ENCODE results near the gene PIK3R6. TPM values are rescaled to one million over a fixed set of nuclear protein-coding genes. Genes with fewer than 3 reads are reported as not detected.

PIK3R6 gene
- total and polyA plus RNA-seq, 2 of the 4 experiments (the other 2 are of a cell fraction), result not detected

GRCh38 chr17:8893621-8894201 lies 26.2 kb upstream of the PIK3R6 start:
- ATAC-seq (ENCODE audit: low read depth), result no peak
- intact Hi-C loops (cut with micrococcal nuclease) (loop anchor here (10.0 kb wide), 1 partner anchor 631 kb away; no protein-coding TSS in a partner anchor), dilution Hi-C loops (cut with HindIII; ENCODE audit: low sequenced_read_pairs, unreplicated experiment) (no loop called here), in situ Hi-C loops (cut with MboI; ENCODE audit: low sequenced_read_pairs) (no loop called here)
- Histone ChIP-seq H2AK5ac (ENCODE audit: low read depth, low read length) (no peak overlapping the region), H2BK5ac (ENCODE audit: low read depth, low read length, poor library complexity, severe bottlenecking) (no peak overlapping the region), H4K20me1 (ENCODE audit: insufficient read depth, low read length) (no peaks in the 10 kb centered on the region), H3K27ac (ENCODE audit: insufficient read depth, low read length) (no peak overlapping the region), H3K4me2 (ENCODE audit: low read depth, low read length) (no peak overlapping the region), H2BK20ac (ENCODE audit: low read depth, low read length) (no peak overlapping the region), H3K56ac (ENCODE audit: extremely low read depth, insufficient read depth, low read length) (no peak overlapping the region), H4K91ac (ENCODE audit: insufficient read depth, low read depth, low read length) (no peak overlapping the region), H2AK9ac (replicated peaks; ENCODE audit: low read depth, low read length, poor library complexity) (no peak overlapping the region), H3K4me1 (ENCODE audit: control insufficient read depth, insufficient read depth, low read length) (no peaks in the 10 kb centered on the region), H3K23ac (ENCODE audit: low read depth, low read length) (no peak overlapping the region), H2AFZ (replicated peaks; ENCODE audit: low read length, poor library complexity) (no peak overlapping the region), H3K4me3 (ENCODE audit: insufficient read depth, low read depth, low read length) (no peak overlapping the region), H4K5ac (ENCODE audit: low read depth, low read length) (no peak overlapping the region), H3K14ac (replicated peaks; ENCODE audit: low read depth, low read length) (no peak overlapping the region), H4K8ac (ENCODE audit: low read depth in 2 of 2, low read length in 2 of 2) (no peak overlapping the region), H3K4ac (ENCODE audit: low read depth, low read length) (no peak overlapping the region), H3K36me3 (ENCODE audit: control insufficient read depth, insufficient read depth, low read length) (no peaks in the 10 kb centered on the region), H3K18ac (ENCODE audit: low read depth, low read length) (no peak overlapping the region), H3K9ac (ENCODE audit: low read depth, low read length) (no peak overlapping the region), H3K9me3 (ENCODE audit: control insufficient read depth, insufficient read depth, low read length) (no peaks in the 10 kb centered on the region), H2BK15ac (ENCODE audit: low read depth, low read length) (no peak overlapping the region), H3K79me1 (ENCODE audit: low read depth in 1 of 2, low read length in 2 of 2) (no peaks in the 10 kb centered on the region), H2BK120ac (ENCODE audit: low read depth, low read length) (no peak overlapping the region), H3K27me3 (ENCODE audit: control insufficient read depth, insufficient read depth, low read length) (no peaks in the 10 kb centered on the region; the same call in 1 of the 2 replicates), H3K9me1 (ENCODE audit: insufficient read depth, low read length) (no peaks in the 10 kb centered on the region)
- no peak for DNase-seq
- no TSS peak for BruUV-seq (replicated peaks)
- ChIA-PET CTCF (interaction anchor here (1.4 kb wide), 1 partner anchor 94 kb away, joined by 3 read pairs; the partner anchor contains the start of gene MFSD6L), POLR2A (ENCODE audit: unreplicated experiment) (no interaction called here)
- TF ChIP-seq ELK1 (IDR thresholded peaks at IDR 0.05; ENCODE audit: borderline replicate concordance, low read depth, low read length) (no peak), NFE2L2 (IDR thresholded peaks at IDR 0.05; ENCODE audit: low read depth, low read length) (no peak), CEBPB (IDR thresholded peaks at IDR 0.05; ENCODE audit: low read depth, low read length) (no peak), MAZ (IDR thresholded peaks at IDR 0.05; ENCODE audit: borderline replicate concordance, low read depth, low read length) (no peak), POLR2A (IDR thresholded peaks at IDR 0.05; ENCODE audit: low read depth, low read length) (no peak), BHLHE40 (IDR thresholded peaks at IDR 0.05; ENCODE audit: low read depth, low read length) (no peak), FOS (IDR thresholded peaks at IDR 0.05; ENCODE audit: low read depth, low read length) (no peak), MXI1 (IDR thresholded peaks at IDR 0.05; ENCODE audit: borderline replicate concordance, low read depth, low read length) (no peak), RAD21 (IDR thresholded peaks at IDR 0.05; ENCODE audit: low read length) (no peak), RFX5 (IDR thresholded peaks at IDR 0.05; ENCODE audit: low read depth, low read length) (no peak), CHD1 (IDR thresholded peaks at IDR 0.05; ENCODE audit: low read depth, low read length) (no peak), RCOR1 (IDR thresholded peaks at IDR 0.05; ENCODE audit: insufficient replicate concordance, low read length) (no peak), MAFK (IDR thresholded peaks at IDR 0.05; ENCODE audit: low read depth, low read length) (no peak), CTCF (conservative IDR thresholded peaks at IDR 0.05; ENCODE audit: low read depth, low read length) (no peak), SMC3 (IDR thresholded peaks at IDR 0.05; ENCODE audit: low read depth, low read length) (no peak), USF2 (IDR thresholded peaks at IDR 0.05; ENCODE audit: low read depth, low read length) (no peak)
- 63% methylated on average over 6 of the region's 15 CpGs; no CpG with 5 or more reads in 1 of the 2 experiments for WGBS, 2 experiments (ENCODE audit: extremely low coverage in 2 of 2, insufficient read length in 1 of 2)
